ENCODE results near the gene DLGAP1.

DNA sequence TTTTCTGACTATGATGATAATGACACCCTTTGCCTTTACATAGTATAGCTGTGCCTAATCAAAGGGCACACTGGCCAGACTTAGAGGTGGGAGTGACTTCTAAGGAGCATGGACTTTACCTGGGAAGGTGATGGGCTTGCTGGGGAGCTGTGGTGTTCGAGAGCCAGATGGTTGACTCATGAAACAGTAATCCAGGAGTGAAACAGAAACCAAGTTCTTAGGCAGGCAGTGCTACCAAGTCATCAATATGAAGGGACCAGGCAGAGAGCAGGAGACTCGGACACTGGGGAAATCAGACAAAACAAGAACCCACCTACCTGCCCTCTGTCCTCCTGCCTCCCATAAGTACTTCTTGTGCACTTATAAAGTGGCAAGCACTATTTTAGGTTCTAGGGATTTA lies 430.4 kb downstream of the DLGAP1 start:
- TF ChIP-seq, protein P1, sequence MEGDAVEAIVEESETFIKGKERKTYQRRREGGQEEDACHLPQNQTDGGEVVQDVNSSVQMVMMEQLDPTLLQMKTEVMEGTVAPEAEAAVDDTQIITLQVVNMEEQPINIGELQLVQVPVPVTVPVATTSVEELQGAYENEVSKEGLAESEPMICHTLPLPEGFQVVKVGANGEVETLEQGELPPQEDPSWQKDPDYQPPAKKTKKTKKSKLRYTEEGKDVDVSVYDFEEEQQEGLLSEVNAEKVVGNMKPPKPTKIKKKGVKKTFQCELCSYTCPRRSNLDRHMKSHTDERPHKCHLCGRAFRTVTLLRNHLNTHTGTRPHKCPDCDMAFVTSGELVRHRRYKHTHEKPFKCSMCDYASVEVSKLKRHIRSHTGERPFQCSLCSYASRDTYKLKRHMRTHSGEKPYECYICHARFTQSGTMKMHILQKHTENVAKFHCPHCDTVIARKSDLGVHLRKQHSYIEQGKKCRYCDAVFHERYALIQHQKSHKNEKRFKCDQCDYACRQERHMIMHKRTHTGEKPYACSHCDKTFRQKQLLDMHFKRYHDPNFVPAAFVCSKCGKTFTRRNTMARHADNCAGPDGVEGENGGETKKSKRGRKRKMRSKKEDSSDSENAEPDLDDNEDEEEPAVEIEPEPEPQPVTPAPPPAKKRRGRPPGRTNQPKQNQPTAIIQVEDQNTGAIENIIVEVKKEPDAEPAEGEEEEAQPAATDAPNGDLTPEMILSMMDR (IDR thresholded peaks at IDR 0.05): no peak
- TF ChIP-seq TEAD4 (IDR thresholded peaks at IDR 0.05; ENCODE audit: borderline replicate concordance, insufficient read depth) (no peak), GABPA (IDR thresholded peaks at IDR 0.05; ENCODE audit: low read depth) (no peak)
